ENCODE results near the gene PSPC1.
"Not testable (repeated sequence)": the region's sequence is repeated elsewhere in the genome, so short reads cannot be mapped to it uniquely, and the experiment has no call there.

- not testable (repeated sequence) for TF ChIP-seq CTCF (IDR thresholded peaks at IDR 0.05 in 4 of 5, conservative IDR thresholded peaks at IDR 0.05 in 1 of 5); POLR2A (IDR thresholded peaks at IDR 0.05)
Measured at GRCh38 chr13:19701619-19702018, 81.1 kb downstream of the PSPC1 start.

All from gastrocnemius medialis (tissue), 4 donors.